Middle frontal gyrus (tissue), 1 donor: ENCODE data around the gene PPP1R3D.
"Not testable (repeated sequence)": the region's sequence is repeated elsewhere in the genome, so short reads cannot be mapped to it uniquely, and the experiment has no call there.

Experiments used
- DNase-seq: peaks from one replicate; pipeline ENCODE4 v3.0.0-alpha.2; 2015; ENCODE audit warnings: low spot score; ENCODE audit errors: extremely low spot score

PPP1R3D gene

GRCh38 chr20:59940129-59940955, at the start of gene PPP1R3D, which contains the start of gene FAM217B:
PPP1R3D (minus strand) TSS chr20:59940305; CDS start chr20:59939931, 374 bp downstream.
FAM217B (plus strand) TSS chr20:59940389; CDS start chr20:59943944, 3,555 bp downstream.
- peak; percentile 91 for DNase-seq

- no peak for DNase-seq
Measured at GRCh38 chr20:59988141-59988540, 48.0 kb upstream of the PPP1R3D start.

DNA sequence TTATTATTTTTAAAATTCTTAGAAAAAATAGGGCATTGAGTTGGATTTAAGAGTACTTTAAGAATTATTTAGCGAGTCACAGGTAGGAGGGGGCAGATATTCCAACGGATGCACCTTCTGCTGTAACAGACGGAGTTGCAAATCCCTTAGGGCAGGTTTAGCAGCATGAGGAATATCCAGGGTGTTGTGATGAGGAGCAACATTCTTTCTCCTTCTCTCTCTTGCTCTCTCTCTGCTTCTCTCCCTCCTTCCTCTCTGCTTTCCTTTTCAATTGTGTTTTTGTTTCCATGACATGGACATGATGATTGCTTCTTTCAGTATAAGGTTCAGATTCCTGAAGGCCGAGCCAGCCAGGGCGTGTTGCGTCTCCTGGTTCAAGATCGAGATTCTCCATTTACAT, 47.0 kb upstream of the PPP1R3D start:
- no peak for DNase-seq

DNA sequence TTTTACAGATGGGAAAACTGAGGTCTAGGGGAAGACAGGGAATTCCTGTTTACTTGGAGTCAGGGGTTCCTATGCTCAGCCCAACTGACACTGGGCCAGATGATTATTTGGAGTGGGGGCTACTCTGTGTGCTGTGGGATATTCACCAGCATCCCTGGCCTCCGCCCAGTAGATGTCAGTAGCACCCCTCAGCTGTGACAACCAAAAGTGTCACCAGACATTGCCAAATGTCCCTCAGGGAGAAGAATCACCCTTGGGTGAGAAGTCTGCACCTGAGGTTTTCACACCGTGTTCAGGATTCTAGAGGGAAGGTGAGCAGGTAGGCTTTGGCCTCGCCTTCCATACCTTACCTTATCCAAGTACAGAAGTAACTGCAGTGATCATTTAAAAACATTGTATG, 45.8 kb upstream of the PPP1R3D start:
- DNase-seq: no peak

DNA sequence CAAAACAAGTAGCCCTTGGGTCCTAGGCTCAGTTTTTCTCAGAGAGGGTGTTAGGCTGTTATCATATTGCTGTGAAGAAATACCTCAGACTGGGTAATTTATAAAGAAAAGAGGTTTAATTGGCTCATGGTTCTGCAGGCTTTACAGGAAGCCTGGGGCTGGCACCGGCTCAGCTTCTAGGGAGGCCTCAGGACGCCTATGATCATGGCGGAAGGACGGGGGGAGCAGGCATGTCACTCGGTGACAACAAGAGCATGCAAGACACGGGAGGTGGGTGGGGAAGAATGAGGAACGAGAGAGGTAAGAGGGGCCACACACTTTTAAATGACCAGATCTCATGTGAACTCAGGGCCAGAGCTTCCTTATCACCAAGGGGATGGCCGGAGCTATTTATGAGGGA, 45.1 kb upstream of the PPP1R3D start:
- DNase-seq: no peak

GRCh38 chr20:59984541-59984940, 44.4 kb upstream of the PPP1R3D start:
- DNase-seq: no peak

GRCh38 chr20:59983076-59983475, 43.0 kb upstream of the PPP1R3D start:
- DNase-seq: no peak

- no peak for DNase-seq
Measured at GRCh38 chr20:59977086-59977485, 37.0 kb upstream of the PPP1R3D start.

GRCh38 chr20:59976156-59976782, 36.2 kb upstream of the PPP1R3D start:
- no peak for DNase-seq

GRCh38 chr20:59972037-59972801, 32.1 kb upstream of the PPP1R3D start:
- no peak for DNase-seq

DNA sequence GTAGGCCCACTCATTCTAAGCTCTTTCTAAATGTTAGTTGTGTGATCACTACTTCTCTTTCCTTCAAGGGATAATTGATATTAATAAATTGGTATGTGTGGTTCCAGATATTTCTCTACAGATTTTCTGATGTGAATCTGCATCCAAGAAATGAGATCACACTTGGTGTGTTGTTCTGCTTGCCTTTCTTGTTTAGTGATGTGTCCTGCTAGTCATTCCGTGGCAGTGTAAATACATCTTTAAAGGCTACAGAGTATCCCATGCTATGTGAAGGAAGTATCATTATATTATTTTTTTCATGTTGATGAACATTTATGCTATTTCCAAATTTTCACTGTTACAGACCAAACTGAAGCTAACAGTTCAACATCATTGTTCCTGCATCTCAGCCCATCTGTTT, 31.3 kb upstream of the PPP1R3D start:
- DNase-seq: no peak

GRCh38 chr20:59966428-59966827, 26.3 kb upstream of the PPP1R3D start:
- no peak for DNase-seq

DNA sequence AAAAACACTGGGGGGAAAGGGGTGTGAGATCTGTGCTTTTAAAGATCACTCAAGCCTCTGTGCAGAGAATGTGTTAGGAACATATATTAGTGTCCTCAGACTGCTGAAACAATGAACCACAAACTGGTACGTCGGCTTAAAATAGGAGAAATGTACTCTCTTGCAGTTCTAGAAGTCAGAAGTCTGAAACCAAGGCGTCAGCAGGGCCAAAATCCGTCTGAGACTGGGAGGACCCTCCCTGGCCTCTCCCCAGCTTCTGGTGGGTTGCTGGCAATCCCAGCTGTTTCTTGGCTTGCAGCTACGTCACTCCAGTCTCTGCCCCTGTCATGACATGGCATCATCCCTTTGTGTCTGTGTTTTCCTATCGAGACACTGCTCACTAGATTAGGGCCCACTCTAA, 22.1 kb upstream of the PPP1R3D start:
- no peak for DNase-seq

GRCh38 chr20:59961423-59961822, 21.3 kb upstream of the PPP1R3D start:
- no peak for DNase-seq

GRCh38 chr20:59958626-59959025, 18.5 kb upstream of the PPP1R3D start:
- no peak for DNase-seq

DNA sequence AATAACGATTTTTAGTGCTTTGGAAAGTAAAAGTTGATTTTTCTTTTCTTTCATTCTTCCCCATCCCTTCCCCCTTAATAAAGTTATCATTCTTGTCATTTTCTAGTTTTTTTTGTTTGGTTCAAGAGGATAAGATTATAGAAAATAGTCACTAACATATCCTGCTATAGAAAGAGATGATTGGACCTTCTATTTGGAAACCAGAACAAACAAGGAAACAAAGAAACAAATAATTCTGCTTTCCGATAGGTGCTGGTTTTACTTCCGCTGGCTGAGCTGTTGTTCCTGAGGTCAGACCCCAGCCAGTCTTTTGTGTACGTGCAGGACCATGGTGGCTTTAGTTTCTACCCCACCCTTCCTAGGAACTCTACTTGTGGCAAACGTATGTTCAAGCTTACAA, 18.0 kb upstream of the PPP1R3D start, which contains the start of gene CDH26:
TSS of gene CDH26 (plus strand) at position 301 of the 400 bp plus-strand sequence. CDS start 304 bp downstream, outside the sequence.
- no peak for DNase-seq

DNA sequence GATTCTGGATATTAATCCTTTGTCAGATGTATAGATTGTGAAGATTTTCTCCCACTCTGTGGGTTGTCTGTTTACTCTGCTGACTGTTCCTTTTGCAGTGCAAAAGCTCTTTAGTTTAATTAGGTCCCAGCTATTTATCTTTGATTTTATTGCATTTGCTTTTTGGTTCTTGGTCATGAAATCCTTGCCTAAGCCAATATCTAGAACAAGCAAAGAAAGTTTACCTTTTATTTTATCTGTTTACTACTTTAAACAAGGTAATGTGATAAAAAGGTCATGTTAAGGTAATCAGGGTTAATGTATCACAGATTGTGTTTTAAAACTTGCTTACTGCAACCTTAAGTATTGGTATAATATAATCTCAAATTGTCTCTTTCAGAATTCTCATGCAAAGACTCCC, 17.5 kb upstream of the PPP1R3D start:
- DNase-seq: not testable (repeated sequence)

DNA sequence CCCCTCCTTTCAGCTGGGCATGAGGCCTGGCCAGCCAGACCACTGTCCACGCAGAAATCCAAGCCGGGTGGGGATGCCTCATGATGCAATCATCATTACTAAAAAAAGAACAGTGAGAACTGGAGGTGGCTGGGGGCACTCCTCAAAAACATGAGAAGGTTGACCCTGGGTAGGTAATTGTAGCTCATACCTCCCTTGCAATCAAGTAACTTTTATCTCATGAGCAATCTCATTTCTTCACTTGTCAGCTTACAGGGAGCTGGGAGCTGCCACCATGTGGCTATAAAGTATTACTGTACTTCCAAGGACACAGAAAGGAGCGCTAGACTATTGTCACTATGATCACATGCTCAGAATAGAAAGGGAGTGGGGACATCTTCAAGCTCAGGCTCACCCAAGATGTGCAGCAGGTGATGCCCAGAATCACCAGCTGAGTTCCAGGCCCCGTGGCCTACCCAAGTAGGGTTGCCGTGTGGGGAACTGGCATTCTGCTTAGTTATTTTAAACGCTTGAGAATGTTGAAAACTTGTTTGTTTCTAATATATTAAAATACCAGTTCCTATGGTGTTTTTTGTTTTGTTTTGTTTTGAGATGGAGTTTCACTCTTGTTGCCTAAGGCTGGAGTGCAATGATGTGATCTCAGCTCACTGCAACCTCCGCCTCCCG, 15.2 kb upstream of the PPP1R3D start:
- no peak for DNase-seq

DNA sequence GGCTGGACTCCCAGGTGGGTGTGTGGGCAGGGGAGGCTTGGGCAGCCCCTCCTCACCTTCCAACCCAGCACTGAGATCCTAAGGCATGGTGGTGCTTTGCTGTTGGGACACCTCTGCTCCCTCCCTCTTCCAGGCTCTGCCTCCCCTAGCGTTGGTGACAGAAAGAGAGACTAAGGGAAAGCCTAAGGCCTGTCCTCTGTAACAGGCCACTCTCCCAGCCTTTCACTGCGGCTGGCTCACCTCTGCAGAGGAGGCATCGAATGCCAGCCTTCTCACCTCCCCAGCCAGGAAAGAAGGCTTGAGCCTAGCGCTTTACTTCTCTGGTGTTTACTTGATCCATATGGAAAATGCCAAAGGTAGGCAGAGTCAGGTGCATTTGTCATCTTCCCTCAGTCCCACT, 14.6 kb upstream of the PPP1R3D start:
- DNase-seq: no peak

GRCh38 chr20:59949911-59950310, 9.8 kb upstream of the PPP1R3D start:
- DNase-seq: no peak
